Skeletal muscle tissue (tissue), 5 donors: Measurements from ENCODE around the gene CASP8AP2. TPM values are rescaled to one million over a fixed set of nuclear protein-coding genes. Genes with fewer than 3 reads are reported as not detected.
"Not testable (repeated sequence)": the region's sequence is repeated elsewhere in the genome, so short reads cannot be mapped to it uniquely, and the experiment has no call there.

Source experiments
- H3K27ac ChIP-seq: one replicate; pipeline ENCODE4 v1.7.0; 2013; ENCODE audit warnings: mild to moderate bottlenecking, low read depth, low read length, inconsistent platforms
- H3K27me3 ChIP-seq, 3 donors: one replicate each; pipeline ENCODE4 v1.7.0; 2013; ENCODE audit warnings: low read length in 3 of 3; ENCODE audit not compliant: control insufficient read depth in 3 of 3, insufficient read depth in 3 of 3
- H3K36me3 ChIP-seq, 3 donors: one replicate each; pipeline ENCODE4 v1.7.0; 2013; ENCODE audit warnings: low read length in 3 of 3; ENCODE audit not compliant: control insufficient read depth in 3 of 3, insufficient read depth in 3 of 3
- H3K4me1 ChIP-seq, 3 donors: one replicate each; pipeline ENCODE4 v1.7.0; 2013; ENCODE audit warnings: low read length in 3 of 3, mild to moderate bottlenecking in 3 of 3; ENCODE audit not compliant: control insufficient read depth in 3 of 3, insufficient read depth in 3 of 3
- H3K4me3 ChIP-seq, 3 donors: one replicate each; pipeline ENCODE4 v1.7.0; 2013; ENCODE audit warnings: low read length in 3 of 3
- H3K9ac ChIP-seq, 3 donors: one replicate each; pipeline ENCODE4 v1.7.0; 2013; ENCODE audit warnings: low read length in 3 of 3, mild to moderate bottlenecking in 3 of 3, moderate library complexity in 2 of 3, low read depth in 1 of 3
- H3K9me3 ChIP-seq, 3 donors: one replicate each; pipeline ENCODE4 v1.7.0; 2013; ENCODE audit warnings: low read length in 3 of 3; ENCODE audit not compliant: control insufficient read depth in 3 of 3
- small RNA-seq: library from RNA; depleted of rRNA; stranded (forward); fragments of <200 nt; gene quantifications from one replicate; pipeline ENCODE3, GENCODE V24; 2014
- total RNA-seq: library from RNA; depleted of rRNA; stranded (reverse); fragments of >200 nt; gene quantifications from one replicate; pipeline ENCODE4 v1.2.3, GENCODE V29; 2014
- donor health status: Osteomylitis.

Gene CASP8AP2
- total RNA-seq, 1 donor from 2014 or later = 7.3 TPM

DNA sequence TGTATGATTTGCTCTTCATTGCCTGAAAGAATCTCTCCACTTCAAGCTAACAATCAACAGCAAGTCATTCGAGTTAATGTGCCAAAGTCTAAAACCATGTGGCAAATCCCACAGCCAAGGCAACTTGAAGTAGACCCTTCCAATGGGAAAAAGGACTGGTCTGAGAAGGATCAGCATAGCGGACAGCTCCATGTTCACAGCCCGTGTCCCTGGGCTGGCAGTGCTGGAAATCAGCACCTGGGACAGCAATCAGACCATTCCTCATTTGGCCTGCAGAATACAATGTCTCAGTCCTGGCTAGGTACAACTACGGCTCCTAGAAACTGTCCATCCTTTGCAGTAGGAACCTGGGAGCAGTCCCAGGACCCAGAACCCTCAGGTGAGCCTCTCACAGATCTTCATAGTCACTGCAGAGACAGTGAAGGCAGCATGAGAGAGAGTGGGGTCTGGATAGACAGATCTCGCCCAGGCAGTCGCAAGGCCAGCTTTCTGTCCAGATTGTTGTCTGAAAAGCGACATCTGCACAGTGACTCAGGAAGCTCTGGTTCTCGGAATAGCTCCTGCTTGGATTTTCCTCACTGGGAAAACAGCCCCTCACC lies 65.7 kb downstream of the CASP8AP2 start:
- H3K27ac ChIP-seq = no peak overlapping the region
- H3K4me3 ChIP-seq = no peak overlapping the region
- H3K9me3 ChIP-seq = no peaks in the 10 kb centered on the region

DNA sequence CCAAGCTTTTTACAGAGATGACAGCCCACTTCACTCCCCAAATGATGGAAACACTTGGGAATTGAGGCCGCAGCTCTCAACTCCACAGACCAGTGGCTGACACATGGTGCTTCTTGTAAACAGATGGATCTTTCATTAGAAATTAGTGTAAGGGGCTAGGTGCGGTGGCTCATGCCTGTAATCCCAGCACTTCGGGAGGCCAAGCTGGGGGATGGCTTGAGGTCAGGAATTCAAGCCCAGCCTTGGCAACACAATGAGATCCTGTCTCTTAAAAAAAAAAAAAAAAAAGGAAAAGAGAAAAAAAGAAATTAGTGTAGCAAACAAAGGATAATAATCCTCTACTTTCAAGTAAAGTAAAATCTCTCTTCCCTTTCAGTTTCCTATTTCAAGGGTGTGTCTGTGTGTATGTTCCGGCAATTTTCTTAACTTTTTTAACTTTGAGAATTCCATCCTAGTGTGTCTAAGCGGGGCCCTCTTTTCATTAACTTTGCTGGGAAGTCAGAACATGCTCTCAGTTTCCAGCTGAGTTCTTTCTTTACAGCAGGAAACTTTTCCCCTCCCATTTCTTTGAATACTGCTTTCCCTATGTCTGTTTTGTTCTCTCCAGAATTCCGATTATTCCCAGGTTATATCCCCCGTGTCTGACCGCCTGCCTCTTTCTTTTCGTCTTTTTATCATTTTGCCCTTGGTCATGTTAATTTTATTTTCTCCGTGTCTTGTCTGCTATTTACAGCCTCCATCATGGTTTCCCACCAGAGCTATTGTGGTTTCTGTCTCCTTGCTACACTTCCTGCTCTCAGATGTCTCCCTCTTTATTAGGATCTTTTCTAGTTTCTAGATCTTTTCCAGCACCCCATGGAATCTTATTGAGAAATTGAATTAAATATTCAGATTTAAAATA lies 80.6 kb downstream of the CASP8AP2 start:
- not testable (repeated sequence) for H3K27ac ChIP-seq, H3K27me3 ChIP-seq, H3K4me1 ChIP-seq, H3K9ac ChIP-seq, H3K4me3 ChIP-seq, H3K36me3 ChIP-seq, H3K9me3 ChIP-seq

More for the DNA sequence above, 65.7 kb downstream of the CASP8AP2 start:
- Histone ChIP-seq H3K4me1 (no peaks in the 10 kb centered on the region), H3K9ac (no peak overlapping the region), H3K36me3 (no peaks in the 10 kb centered on the region), H3K27me3 (peaks cover 5 to 7% (median 6%) of the 10 kb centered on the region in 3 donors)

DNA sequence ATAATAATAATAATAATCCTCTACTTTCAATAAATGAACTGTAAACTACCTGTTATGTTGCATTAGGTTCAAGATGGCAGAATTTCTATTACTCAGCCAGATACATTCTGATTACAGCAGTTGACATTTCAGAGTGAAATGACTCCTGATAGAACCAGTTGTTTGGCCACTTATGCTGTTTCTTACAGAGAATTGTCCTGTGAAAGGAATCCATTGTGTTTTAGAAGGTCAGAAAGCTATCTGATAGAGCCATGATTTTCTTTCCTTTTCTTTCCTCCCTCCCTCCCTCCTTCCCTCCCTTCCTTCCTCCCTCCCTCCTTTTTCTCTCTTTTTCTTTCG lies 81.2 kb downstream of the CASP8AP2 start:
- no peaks in the 10 kb centered on the region for H3K36me3 ChIP-seq
- no peak overlapping the region for H3K27ac ChIP-seq
- no peaks in the 10 kb centered on the region for H3K4me1 ChIP-seq
- no peak overlapping the region for H3K4me3 ChIP-seq
- no peaks in the 10 kb centered on the region for H3K27me3 ChIP-seq
- no peaks in the 10 kb centered on the region for H3K9me3 ChIP-seq
- no peak overlapping the region for H3K9ac ChIP-seq

DNA sequence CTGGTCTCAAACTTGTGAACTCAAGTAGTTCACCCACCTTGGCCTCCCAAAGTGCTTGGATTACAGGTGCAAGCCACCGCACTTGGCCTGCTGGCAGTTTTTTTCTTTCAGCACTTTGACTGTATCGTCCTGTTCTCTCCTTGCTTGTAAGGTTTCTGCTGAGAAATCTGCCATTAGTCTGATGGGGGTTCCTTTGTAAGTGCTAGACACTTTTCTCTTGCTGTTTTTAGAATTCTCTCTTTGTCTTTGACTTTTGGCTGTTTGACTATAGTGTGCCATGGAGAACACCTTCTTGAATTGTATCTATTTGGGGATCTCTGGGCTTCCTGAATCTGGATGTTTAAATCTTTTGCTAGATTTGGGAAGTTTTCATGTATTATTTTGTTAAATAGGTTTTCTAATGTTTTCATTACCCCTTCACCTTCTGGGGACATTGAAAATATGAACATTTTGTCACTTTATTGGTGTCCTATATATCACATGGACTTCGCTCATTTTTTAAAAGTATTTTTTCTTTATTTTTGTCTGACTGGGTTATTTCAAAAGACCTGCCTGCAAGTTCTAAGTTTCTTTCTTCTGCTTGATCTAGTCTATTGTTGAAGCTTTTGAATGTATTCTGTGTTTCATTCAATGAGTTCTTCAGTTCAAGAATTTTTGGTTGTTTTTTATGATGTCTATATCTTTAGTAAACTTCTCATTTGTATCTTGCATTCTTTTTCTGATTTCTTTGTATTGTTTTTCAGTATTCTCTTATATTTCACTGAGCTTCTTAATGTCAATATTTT lies 86.6 kb downstream of the CASP8AP2 start:
- Histone ChIP-seq H3K4me1 (no peaks in the 10 kb centered on the region), H3K9ac (no peak overlapping the region), H3K4me3 (no peak overlapping the region), H3K27me3 (peaks cover 0 to 3% (median 0%) of the 10 kb centered on the region in 3 donors), H3K27ac (no peak overlapping the region), H3K9me3 (peaks cover 0 to 5% (median 3%) of the 10 kb centered on the region in 3 donors), H3K36me3 (no peaks in the 10 kb centered on the region)

DNA sequence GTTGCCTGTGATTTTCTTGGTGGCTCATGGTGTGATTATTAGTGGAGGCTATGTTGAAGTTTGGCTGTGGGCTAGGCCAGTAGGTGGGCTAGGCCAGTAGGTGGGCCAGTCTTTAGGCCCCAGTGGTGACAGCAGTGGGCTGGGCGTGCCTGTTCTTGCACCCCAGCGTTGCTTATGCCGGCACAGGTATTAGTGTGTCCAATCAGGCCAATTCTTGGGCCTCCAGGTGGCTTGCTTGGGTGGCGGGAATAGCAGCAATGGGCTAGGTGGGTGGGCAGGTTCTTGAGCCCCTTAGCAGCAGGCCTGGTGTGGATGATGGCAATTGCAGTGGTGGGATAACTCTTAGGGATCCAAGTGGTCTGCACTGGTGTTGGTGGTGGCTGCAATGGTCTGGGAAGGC lies 87.5 kb downstream of the CASP8AP2 start:
- Histone ChIP-seq H3K36me3 (no peaks in the 10 kb centered on the region), H3K27ac (no peak overlapping the region), H3K4me1 (no peaks in the 10 kb centered on the region), H3K9ac (no peak overlapping the region), H3K9me3 (peaks cover 0 to 5% (median 3%) of the 10 kb centered on the region in 3 donors), H3K4me3 (no peak overlapping the region), H3K27me3 (peaks cover 0 to 6% (median 5%) of the 10 kb centered on the region in 3 donors)

DNA sequence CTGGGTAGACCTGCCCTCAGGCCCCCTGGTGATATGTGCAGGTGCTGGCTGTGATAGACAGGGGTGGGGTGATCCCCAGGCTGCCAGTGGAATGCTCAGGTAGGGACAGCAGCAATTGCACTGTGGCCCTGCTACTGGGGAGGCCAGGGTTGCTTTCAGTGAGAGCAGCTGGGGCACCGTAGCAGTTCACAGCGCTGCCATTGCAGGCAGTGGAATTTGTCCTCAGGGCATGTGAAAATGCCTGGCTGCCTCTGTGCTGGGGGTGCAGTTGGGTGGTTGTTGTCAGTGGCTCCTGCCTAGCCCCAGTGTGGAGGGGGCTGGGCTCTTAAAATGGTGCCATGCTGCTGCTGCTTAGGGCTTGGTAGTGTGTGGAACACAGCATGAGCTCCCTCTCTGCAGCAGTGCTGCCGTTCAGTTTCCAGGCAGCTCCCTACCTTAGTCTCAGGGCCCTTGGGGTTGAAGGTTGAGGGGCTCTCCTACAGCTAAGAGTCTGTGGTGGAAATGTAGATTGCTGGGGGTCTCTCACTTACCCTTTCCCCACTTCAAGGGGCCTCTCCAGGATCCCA lies 88.2 kb downstream of the CASP8AP2 start:
- H3K4me1 ChIP-seq = no peaks in the 10 kb centered on the region
- H3K36me3 ChIP-seq = no peaks in the 10 kb centered on the region
- H3K9me3 ChIP-seq = peaks cover 0 to 5% (median 3%) of the 10 kb centered on the region in 3 donors
- peaks cover 0 to 7% (median 6%) of the 10 kb centered on the region in 3 donors for H3K27me3 ChIP-seq
- no peak overlapping the region for H3K27ac ChIP-seq
- no peak overlapping the region for H3K9ac ChIP-seq
- H3K4me3 ChIP-seq = no peak overlapping the region

Small RNAs within 50 kb of the gene (small RNA-seq; reads per million reads assigned to genes)
- not detected for gene DNAJC19P6
- gene RF00019 = not detected

Other genes with a start within 250 kb of the CASP8AP2 start
- 9.4 TPM for gene LYRM2, start 191.1 kb upstream of the CASP8AP2 start, total RNA-seq
- 30.8 TPM for gene MDN1, start 10.1 kb upstream of the CASP8AP2 start, total RNA-seq
- gene GJA10, start 64.6 kb downstream of the CASP8AP2 start, total RNA-seq = not detected